ENCODE measurements around the gene PRADC1.
"Not testable (repeated sequence)": the region's sequence is repeated elsewhere in the genome, so short reads cannot be mapped to it uniquely, and the experiment has no call there.

The PRADC1 gene

GRCh38 chr2:73233154-73233931 is at the start of gene PRADC1:
Gene PRADC1 (minus strand): TSS chr2:73233239. CDS start chr2:73233160, 79 bp downstream.
- DNase-seq (ENCODE audit: low spot score) = peak; percentile 100

- DNase-seq (ENCODE audit: low spot score) = no peak
Measured at GRCh38 chr2:73281244-73281643, 48.2 kb upstream of the PRADC1 start.

DNA sequence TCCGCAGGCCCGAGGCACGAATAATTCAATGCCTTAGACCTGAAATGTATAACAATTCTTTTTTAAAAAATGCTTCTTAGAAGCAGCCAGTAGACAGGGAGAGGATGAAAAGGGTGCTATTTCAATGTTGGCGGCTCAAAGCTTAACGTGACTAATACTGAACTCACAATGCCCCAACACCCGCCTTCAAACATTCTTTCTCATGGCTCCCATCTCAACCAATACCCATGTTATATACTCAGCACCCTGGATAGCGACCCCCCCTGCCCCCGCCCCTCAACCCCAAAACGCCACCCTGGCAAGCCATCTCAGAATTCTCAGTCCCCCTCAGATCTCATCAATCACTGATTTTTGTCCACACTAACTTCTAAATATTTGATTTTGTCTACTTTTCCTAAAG is 46.8 kb upstream of the PRADC1 start:
- no peak for DNase-seq (ENCODE audit: low spot score)

- no peak for DNase-seq (ENCODE audit: low spot score)
Measured at GRCh38 chr2:73272270-73272669, 39.2 kb upstream of the PRADC1 start.

DNA sequence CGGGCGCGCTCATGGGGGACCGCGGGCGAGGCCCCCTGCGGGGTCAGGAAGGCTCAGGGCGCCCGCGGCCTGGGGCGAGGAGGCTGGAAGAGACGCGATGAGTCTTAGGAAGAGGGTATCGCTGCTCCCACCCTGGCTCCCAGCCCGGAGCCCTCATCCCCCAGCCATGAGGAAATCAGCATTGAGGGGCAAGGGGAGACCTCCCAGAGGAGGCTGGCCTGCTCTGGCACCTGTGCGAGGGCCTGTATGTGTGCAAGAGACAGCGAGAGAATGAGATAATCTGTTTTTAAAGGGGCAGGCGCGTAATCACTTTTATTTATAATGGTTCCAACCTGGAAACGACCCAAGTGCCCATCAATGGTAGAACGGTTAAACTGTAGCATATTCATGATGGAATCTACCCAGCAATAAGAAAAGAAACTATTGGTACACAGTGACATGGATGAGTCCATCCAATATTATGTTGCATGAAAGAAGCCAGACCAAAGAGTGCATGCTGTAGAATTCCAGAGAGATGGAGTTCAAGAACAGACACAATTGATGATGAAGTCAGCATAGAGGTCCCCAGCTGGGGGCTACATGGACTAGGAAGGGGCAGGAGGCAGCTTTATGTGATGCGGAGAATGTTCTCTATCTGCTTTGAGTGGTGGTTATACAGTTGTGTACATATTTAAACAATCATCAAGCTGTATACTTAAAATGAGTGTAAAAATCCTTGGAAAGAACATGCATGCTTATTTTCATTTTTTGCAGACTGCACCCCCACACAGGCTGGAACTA is 36.8 kb upstream of the PRADC1 start:
- DNase-seq (ENCODE audit: low spot score) = no peak

GRCh38 chr2:73268830-73269685 is 36.0 kb upstream of the PRADC1 start:
- no peak for DNase-seq (ENCODE audit: low spot score)

DNA sequence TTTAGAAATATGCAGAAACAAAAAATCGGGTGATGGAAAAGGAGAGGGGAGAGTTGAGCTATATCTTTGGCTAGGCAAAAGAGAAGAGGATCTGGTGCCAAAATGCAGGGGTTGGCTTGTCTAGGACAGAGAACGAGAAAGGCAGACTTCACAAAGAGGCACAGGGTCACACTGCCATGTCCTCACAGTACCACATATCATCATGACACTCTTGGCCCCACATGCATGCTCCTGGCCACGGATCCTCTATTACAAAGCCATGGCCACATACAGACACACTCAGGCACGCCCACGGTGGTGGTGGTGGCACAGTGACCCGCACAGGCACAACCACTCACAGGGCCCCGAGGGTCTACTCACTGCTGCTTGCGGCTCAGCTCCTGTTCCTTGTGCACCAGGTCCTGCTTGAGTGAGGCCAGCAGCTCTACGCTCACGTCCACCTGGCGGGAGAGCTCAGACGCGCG is 35.4 kb upstream of the PRADC1 start:
- peak; percentile 64 for DNase-seq (ENCODE audit: low spot score)

DNA sequence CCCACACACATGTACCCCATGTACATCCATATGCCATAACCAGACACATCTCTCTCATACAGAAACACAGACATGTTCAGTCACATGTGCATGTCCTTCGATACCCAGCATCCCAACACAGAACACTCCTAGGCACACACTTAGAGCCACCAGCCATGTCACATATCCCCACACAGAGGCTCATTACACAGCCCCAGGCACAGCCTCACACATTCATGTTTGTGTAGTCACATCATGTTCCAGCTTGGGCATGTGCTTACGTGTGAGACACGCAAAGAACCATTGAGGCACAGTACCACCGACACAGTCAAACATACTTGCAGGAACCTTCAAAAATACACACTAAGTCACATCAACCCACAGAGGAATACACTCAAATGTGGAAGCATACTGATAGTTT is 34.0 kb upstream of the PRADC1 start:
- DNase-seq (ENCODE audit: low spot score) = no peak

DNA sequence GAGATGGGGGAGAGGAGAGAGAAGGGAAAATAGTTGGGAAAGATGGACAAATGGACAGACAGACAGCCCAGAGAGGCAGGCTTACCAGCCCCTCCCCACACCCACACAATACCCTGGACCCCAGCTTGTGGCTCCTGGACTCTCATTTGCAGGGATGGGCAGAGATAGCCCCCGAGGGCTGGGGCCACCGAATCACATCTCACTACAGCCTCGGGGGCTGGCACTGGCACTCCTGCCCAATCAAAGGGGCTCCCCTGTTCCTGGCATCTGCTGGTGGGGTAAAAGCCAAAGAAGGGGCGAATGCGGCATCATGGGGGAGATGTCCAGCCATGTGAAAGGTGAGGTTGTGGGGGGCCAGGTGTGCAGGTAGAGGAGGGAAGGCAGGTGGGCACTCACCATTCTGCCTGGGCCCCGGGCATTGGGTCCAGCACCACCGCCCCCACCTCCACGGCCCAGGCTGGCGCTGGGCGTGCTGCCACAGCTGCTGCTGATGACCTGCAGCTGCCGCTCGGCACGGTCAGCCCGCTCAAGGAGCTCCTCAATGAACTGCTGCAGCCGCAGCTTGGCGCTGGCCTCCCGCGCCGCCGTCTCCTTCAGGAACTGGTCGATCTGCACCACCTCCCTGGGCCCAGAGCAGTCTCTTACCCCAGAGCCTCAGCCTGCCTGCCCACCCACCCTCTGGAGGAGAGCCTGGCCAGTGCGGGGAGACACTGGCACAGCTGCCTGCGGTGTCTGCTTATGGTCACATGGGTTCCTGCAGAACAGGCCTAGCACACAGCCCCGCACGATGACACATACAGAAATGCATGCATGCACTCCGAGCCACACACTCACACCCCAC is 33.2 kb upstream of the PRADC1 start:
- DNase-seq (ENCODE audit: low spot score) = no peak

DNA sequence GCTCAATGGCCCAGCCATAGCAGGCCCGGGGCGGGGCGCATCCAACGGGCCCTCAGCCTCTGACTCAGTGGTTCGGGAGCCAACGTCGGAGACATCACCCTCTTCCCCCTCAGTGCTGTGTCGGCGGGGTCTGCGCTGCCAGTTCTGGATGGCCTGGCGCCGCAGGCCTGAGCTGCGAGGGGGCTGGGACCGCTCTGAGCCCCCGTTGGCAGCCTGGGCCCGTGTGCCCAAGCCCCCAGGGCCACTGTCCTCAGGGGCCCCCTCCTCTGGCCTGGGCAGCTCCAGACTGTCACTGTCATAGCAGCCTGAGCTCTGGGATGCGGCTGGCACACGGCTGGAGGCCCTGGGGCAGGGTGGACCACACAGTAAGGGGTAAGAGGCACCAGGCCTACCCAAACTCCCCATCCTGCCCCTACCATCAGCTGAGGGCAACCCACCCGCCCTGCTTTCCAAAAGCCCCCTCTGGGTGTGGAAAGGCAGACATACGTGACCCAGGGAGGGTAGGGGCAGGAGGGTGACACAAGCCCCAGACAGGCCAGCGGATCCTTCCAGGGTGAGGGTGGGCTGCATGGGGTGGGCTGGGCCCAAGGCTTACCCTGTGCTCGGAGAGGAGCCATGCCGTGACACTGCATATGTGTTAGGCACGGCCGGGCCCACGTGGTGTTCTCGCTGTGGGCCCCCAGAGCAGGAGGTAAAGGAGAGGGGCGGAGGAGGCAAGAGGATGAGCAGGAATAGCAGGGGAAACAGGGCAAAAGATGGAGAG is 32.4 kb upstream of the PRADC1 start:
- no peak for DNase-seq (ENCODE audit: low spot score)

DNA sequence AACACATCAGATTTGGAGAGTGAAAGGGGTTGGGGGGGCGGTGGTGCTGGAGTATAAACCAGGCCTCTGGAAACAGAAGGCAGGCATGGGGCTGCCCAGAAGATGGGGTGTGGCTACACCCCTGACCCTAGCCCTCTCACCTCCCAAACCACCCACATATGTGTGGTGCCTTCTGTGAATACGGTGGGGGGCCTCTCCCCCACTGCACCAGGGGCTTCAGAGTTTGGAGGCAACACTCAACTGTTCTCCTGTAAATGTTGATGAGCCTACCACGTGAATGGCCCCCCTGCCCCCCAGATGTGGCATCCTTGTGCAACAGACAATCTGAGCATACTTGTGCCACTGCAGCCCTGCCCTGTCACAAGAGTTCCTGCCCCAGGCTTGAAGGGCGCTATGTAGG is 31.7 kb upstream of the PRADC1 start:
- DNase-seq (ENCODE audit: low spot score) = no peak

GRCh38 chr2:73264332-73264606 is 31.2 kb upstream of the PRADC1 start:
- no peak for DNase-seq (ENCODE audit: low spot score)

DNA sequence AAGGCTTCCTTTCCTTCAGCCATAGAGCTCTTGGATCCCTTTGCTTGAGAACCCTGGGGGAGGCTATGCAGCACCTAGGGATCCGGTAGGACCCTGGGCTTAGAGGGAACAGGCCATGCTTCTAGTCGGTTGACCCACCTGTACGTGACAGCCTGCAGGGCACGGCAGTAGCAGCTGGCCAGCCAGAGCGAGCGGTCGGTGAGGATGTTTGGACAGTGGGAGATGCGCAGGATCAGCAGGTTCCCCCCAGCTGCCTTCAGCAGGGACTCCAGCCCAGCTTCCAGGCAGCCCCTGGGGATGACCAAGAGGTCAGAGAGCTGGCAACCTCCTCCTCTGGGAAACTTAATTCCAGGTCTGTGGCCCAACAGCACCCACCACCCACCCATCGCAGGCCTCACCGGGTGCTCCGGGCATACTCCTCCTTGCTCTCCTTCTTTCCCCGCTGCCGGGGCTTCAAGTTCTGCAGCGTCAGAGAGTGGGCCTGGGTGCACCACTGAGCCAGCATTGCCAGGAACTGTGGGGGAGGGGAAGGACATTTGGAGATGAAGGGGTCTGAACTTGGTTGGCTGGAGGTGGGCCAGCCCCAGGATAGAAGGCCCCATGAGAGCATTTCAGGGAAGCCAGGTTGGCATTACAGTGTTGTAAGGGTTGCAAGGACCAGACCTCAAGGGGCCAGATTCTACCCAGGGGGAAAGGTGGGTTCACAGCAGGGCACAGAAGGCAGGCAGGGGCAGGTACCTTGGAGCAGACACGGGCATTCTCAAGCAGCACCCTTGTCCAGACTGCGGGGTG is 30.7 kb upstream of the PRADC1 start:
- DNase-seq (ENCODE audit: low spot score) = no peak

DNA sequence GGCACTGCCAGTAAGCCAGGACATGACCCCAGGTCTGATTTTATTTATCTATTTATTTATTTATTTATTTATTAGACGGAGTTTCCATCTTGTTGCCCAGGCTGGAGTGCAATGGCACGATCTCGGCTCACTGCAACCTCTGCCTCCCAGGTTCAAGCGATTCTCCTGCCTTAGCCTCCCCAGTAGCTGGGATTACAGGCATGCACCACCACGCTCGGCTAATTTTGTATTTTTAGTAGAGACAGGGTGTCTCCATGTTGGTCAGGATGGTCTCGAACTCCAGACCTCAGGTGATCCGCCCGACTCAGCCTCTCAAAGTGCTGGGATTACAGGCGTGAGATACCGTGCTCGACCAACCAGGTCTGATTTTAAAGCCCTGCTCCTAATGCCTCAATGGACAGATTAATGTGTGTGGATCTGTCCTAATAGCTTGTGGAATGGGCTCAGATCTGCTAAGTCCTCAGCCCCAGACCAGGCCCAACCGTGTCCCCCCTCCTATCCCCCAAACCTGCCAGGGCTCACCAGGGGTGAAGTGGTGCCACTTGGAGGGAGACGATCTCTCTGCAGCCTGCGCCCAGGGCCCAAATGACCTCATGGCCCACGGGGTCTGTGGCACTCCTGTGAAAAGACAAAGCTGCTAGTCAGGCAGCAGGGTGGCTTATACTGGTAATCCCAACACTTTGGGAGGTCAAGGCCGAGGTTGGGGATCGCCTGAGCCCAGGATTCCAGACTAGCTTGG is 29.8 kb upstream of the PRADC1 start:
- DNase-seq (ENCODE audit: low spot score) = not testable (repeated sequence)

DNA sequence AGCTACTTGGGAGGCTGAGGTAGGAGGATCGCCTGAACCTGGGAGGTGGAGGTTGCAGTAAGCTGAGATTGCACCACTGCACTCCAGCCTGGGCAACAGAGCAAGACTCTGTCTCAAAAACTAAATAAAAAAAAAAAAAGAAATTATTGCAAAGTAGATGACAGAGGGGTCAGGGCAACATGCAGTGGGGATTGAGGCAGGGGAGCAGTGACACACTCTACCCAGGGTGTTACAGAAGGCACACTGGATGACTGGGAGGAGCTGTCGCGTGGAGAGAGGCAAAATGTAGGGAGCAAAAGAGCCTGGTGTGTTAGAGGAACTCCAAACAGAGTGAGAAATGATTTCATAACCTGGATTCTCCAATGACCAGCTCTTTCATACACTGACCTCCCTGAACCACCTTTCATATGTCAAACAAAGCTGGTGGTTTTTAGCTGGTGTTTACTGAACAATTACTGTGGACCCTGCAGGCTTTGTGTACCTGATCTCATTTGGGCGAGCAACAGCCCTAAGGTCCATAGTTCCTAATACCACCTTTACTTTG is 29.1 kb upstream of the PRADC1 start:
- DNase-seq (ENCODE audit: low spot score) = no peak

GRCh38 chr2:73260338-73260984 is 27.4 kb upstream of the PRADC1 start:
- DNase-seq (ENCODE audit: low spot score) = peak; percentile 82

GRCh38 chr2:73259704-73260337 is 26.8 kb upstream of the PRADC1 start:
- DNase-seq (ENCODE audit: low spot score) = no peak

DNA sequence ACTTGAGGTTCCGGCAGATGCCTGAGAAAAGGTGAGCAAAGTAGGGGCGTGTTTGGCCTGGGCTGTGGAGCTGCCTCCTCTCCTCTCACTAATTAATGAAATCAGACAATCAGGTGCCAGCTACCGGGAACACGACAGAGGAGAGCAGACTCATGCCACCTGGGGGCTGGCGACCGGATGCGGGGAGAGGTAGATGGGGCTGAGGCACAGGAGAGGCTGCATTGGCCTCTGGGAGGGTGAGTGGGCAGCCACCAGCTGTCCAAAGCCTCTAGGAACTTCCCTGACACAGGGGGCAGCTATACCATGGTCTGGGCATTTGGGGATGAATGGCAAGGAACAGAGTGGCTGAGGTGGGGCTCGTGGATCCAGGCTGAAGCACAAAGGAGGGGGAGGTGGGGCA is 26.2 kb upstream of the PRADC1 start:
- DNase-seq (ENCODE audit: low spot score) = no peak
